ENCODE data around the gene FBXL17. TPM values are rescaled to one million over a fixed set of nuclear protein-coding genes. Genes with fewer than 3 reads are reported as not detected.

Gene FBXL17
- total RNA-seq, 1 experiment from 2014 or later: 5.3 TPM

DNA sequence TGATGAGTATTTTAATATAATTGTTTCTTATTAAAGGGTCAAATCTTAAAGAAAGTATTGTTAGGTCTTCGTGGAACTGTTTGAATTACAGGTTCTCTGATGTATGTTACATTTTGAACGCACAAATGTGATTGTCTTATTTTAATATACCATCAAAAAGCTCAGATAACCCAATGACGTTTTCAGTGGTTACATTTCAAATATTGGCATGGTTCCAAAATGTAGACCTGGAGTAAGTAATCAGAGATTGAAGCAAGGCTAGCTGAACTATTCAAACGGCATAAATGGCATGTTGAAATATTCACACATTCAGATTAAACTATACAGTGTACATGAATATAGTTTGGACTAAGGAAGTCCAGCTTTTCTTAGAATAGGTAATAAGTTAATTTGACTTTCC lies 429.4 kb downstream of the FBXL17 start:
- Histone ChIP-seq H3K4ac (ENCODE audit: low read depth, low read length) (no peak overlapping the region), H3K79me2 (ENCODE audit: insufficient read depth, low read length) (no peaks in the 10 kb centered on the region), H3K9ac (ENCODE audit: extremely low read depth, insufficient read length, low read length) (no peak overlapping the region), H2AFZ (ENCODE audit: low read length) (no peak overlapping the region), H3K27ac (ENCODE audit: insufficient read length, low read depth, low read length) (no peak overlapping the region), H2BK120ac (ENCODE audit: low read depth, low read length, poor library complexity, severe bottlenecking) (no peak overlapping the region), H3K23ac (ENCODE audit: insufficient read length, low read depth, low read length) (no peak overlapping the region), H4K5ac (ENCODE audit: insufficient read length, low read depth, low read length) (no peak overlapping the region), H2AK5ac (ENCODE audit: insufficient read length, low read length) (no peak overlapping the region), H4K91ac (ENCODE audit: insufficient read length, low read depth, low read length) (no peak overlapping the region), H4K20me1 (ENCODE audit: control insufficient read depth, insufficient read depth, insufficient read length) (no peaks in the 10 kb centered on the region), H3T11ph (ENCODE audit: low read length) (no peak overlapping the region), H2BK12ac (ENCODE audit: insufficient read length, low read depth, low read length) (no peak overlapping the region), H2BK5ac (ENCODE audit: insufficient read length, low read length) (no peak overlapping the region), H2BK20ac (ENCODE audit: low read depth, low read length, poor library complexity, severe bottlenecking) (no peak overlapping the region), H3K4me1 (ENCODE audit: insufficient read depth, low read length) (no peaks in the 10 kb centered on the region; the same call in 1 of the 2 replicates), H2BK15ac (ENCODE audit: low read depth, low read length) (no peak overlapping the region), H3K9me3 (ENCODE audit: control insufficient read depth, low read depth, low read length) (no peaks in the 10 kb centered on the region), H3K18ac (ENCODE audit: insufficient read length, low read depth, low read length) (no peak overlapping the region), H3K23me2 (ENCODE audit: insufficient read length, low read depth, low read length, poor library complexity, severe bottlenecking) (no peaks in the 10 kb centered on the region), H3K4me2 (ENCODE audit: insufficient read depth, insufficient read length, low read length) (no peak overlapping the region), H3K27me3 (ENCODE audit: insufficient read depth, low read length) (no peaks in the 10 kb centered on the region), H3K14ac (ENCODE audit: insufficient read depth, low read length) (no peak overlapping the region), H3K56ac (ENCODE audit: insufficient read length, low read depth, low read length) (no peak overlapping the region), H4K8ac (replicated peaks; ENCODE audit: insufficient read length, low read depth, low read length) (no peak overlapping the region), H3K79me1 (ENCODE audit: insufficient read depth, low read depth, low read length, poor library complexity, severe bottlenecking) (no peaks in the 10 kb centered on the region)
- Mint-ChIP-seq H3K4me3 (no peak overlapping the region), H3K27ac (no peak overlapping the region), H3K27me3 (ENCODE audit: low read depth) (no peaks in the 10 kb centered on the region), H3K4me1 (peaks cover 9 to 15% of the 10 kb centered on the region in 2 experiments), H3K36me3 (ENCODE audit: insufficient read depth in 1 of 3, low read depth in 3 of 3) (no peaks in the 10 kb centered on the region), H3K9me3 (no peaks in the 10 kb centered on the region)
- TF ChIP-seq, protein P1, sequence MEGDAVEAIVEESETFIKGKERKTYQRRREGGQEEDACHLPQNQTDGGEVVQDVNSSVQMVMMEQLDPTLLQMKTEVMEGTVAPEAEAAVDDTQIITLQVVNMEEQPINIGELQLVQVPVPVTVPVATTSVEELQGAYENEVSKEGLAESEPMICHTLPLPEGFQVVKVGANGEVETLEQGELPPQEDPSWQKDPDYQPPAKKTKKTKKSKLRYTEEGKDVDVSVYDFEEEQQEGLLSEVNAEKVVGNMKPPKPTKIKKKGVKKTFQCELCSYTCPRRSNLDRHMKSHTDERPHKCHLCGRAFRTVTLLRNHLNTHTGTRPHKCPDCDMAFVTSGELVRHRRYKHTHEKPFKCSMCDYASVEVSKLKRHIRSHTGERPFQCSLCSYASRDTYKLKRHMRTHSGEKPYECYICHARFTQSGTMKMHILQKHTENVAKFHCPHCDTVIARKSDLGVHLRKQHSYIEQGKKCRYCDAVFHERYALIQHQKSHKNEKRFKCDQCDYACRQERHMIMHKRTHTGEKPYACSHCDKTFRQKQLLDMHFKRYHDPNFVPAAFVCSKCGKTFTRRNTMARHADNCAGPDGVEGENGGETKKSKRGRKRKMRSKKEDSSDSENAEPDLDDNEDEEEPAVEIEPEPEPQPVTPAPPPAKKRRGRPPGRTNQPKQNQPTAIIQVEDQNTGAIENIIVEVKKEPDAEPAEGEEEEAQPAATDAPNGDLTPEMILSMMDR (conservative IDR thresholded peaks at IDR 0.05): no peak
- WGBS (ENCODE audit: extremely low coverage, insufficient read length, low lambda C conversion rate): 100% methylated on average over 1 of the region's 4 CpGs
- no peak for DNase-seq
